BLaER1 (cell line): Measurements from ENCODE around the gene IQCH.

Source experiments
- H3K27ac ChIP-seq: shearing (Covaris generic); formaldehyde crosslinking; 2 replicates; pipeline ENCODE4 v1.8.1; 2022
- H3K27me3 ChIP-seq: shearing (Covaris generic); formaldehyde crosslinking; 2 replicates; pipeline ENCODE4 v1.8.1; 2022
- H3K36me3 ChIP-seq: shearing (Covaris generic); formaldehyde crosslinking; 2 replicates; pipeline ENCODE4 v1.8.1; 2022
- H3K4me1 ChIP-seq: shearing (Covaris generic); formaldehyde crosslinking; 2 replicates; pipeline ENCODE4 v1.8.1; 2022
- H3K4me2 ChIP-seq: shearing (Covaris generic); formaldehyde crosslinking; 2 replicates; pipeline ENCODE4 v1.8.1; 2022
- H3K4me3 ChIP-seq: shearing (Covaris generic); formaldehyde crosslinking; 2 replicates; pipeline ENCODE4 v1.8.1; 2022
- H3K9ac ChIP-seq: shearing (Covaris generic); formaldehyde crosslinking; 2 replicates; pipeline ENCODE4 v1.8.1; 2022
- H3K9me3 ChIP-seq: shearing (Covaris generic); formaldehyde crosslinking; 2 replicates; pipeline ENCODE4 v1.8.1; 2022
- H4K20me1 ChIP-seq: shearing (Covaris generic); formaldehyde crosslinking; 2 replicates; pipeline ENCODE4 v1.8.1; 2022
- Cebpa-rat ChIP-seq: shearing (Covaris generic); IDR thresholded peaks from 2 replicates; pipeline ENCODE4 v1.8.1; 2022

IQCH gene

DNA sequence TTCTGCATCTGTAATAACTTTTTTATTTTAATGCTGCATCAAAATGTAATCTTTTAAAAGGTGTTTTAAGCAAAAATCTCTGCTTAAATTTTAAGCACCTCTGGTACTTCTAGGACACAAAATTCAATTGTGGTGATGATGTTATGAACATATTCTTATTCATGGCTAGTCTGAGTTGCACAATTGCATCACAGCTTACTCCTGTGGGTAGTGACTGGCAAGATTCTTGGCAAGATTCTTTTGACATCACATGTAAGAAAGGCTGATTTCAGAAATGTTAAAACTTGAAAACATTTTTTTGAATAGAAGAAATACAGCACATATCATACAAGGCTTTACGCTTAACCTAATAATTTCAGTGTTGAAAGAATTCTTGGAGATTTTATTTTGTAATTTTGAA is 35.7 kb downstream of the IQCH start:
- no peaks in the 10 kb centered on the region for H3K4me1 ChIP-seq
- no peak overlapping the region for H3K4me2 ChIP-seq
- TF ChIP-seq Cebpa-rat: no peak
- H3K9me3 ChIP-seq: peaks cover 29% of the 10 kb centered on the region
- no peak overlapping the region for H3K4me3 ChIP-seq
- no peaks in the 10 kb centered on the region for H3K27me3 ChIP-seq
- no peak overlapping the region for H3K9ac ChIP-seq
- no peaks in the 10 kb centered on the region for H4K20me1 ChIP-seq
- no peaks in the 10 kb centered on the region for H3K36me3 ChIP-seq
- H3K27ac ChIP-seq: no peak overlapping the region

DNA sequence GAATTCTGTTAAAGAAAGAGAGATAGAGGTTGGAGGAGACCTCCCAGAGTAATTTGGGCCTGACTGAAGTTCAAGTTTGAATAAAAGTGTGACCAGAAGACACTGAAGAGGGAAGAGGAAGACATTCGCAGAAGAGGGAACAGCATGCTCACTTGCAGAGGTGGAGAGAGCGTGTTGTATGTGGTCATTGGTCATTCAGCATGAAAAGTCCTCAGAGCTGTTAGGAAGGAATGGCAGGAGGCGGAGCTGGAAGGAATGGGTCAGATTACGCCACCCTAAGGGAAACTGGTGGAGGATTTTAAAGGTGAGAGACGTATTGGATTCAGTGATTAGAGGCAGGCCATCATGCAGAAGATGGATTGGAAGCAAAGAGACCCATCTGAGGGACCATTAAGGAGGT is 41.6 kb downstream of the IQCH start:
- no peak overlapping the region for H3K27ac ChIP-seq
- no peaks in the 10 kb centered on the region for H3K27me3 ChIP-seq
- no peaks in the 10 kb centered on the region for H4K20me1 ChIP-seq
- H3K4me1 ChIP-seq: peaks cover 4% of the 10 kb centered on the region; the same call in 1 of the 2 replicates
- no peak overlapping the region for H3K9ac ChIP-seq
- no peak for TF ChIP-seq Cebpa-rat
- H3K9me3 ChIP-seq: no peaks in the 10 kb centered on the region
- no peak overlapping the region for H3K4me3 ChIP-seq
- no peaks in the 10 kb centered on the region for H3K36me3 ChIP-seq
- no peak overlapping the region for H3K4me2 ChIP-seq

DNA sequence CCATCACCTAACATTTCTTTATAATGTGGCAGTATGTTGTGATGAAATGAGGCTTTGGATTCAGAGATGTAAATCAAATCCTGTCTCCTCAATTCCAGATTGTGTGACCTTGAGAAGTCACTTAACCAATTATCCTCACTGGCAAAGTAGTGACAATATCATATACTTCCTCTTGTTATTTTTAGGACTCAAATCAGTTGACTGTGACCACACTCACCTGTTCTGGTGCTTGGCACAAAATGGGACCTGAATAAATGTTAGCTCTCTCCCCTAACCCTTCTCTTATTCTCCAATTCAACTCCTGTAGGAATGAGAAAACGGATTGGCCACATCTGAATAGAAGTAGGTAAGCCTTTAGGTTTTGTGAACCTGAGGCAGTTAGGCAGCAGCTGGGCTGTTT is 42.1 kb downstream of the IQCH start:
- H3K4me3 ChIP-seq: no peak overlapping the region
- no peak overlapping the region for H3K27ac ChIP-seq
- H3K36me3 ChIP-seq: no peaks in the 10 kb centered on the region
- peaks cover 4% of the 10 kb centered on the region; the same call in 1 of the 2 replicates for H3K4me1 ChIP-seq
- H3K9ac ChIP-seq: no peak overlapping the region
- H3K4me2 ChIP-seq: no peak overlapping the region
- H3K27me3 ChIP-seq: no peaks in the 10 kb centered on the region
- no peaks in the 10 kb centered on the region for H4K20me1 ChIP-seq
- no peak for TF ChIP-seq Cebpa-rat
- H3K9me3 ChIP-seq: no peaks in the 10 kb centered on the region

DNA sequence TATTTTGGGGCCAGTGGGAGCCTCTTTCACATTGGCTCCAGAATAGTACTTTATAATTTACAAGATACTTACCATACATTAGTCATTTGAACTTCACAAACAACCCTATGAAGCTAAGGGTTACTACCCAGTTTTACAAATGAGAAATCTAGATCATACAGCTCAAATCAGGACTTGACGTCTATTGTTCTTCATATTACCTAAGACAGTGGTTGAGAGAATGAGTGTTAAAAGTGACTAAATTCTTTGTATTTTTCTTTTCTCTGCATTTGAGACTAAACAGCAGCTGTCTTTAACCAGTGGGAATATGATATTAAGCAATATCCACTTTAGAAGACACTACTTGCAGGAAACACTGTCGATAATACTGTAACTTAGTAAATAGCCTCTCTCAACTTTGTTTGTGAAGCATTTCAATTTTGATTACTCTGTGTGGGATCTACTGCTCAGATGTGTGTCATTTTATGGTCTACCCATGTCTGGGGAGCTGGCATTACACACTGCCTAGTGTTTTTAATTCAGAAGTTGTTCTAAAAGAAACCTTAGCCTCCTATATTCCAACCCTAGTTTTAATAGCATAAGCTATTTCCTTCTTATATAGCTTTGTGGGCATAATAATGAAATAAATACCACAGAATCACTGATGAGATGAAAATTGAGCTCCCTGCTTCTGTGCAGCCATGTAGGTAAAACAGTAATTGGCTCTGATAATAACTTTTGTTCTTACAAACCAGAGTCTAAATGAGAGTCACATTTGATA is 45.9 kb downstream of the IQCH start:
- TF ChIP-seq Cebpa-rat: no peak
- no peak overlapping the region for H3K27ac ChIP-seq
- H3K4me3 ChIP-seq: no peak overlapping the region
- H3K36me3 ChIP-seq: no peaks in the 10 kb centered on the region
- H4K20me1 ChIP-seq: no peaks in the 10 kb centered on the region
- H3K9me3 ChIP-seq: no peaks in the 10 kb centered on the region
- H3K4me1 ChIP-seq: peaks cover 4% of the 10 kb centered on the region; the same call in 1 of the 2 replicates
- no peak overlapping the region for H3K4me2 ChIP-seq
- no peak overlapping the region for H3K9ac ChIP-seq
- no peaks in the 10 kb centered on the region for H3K27me3 ChIP-seq

DNA sequence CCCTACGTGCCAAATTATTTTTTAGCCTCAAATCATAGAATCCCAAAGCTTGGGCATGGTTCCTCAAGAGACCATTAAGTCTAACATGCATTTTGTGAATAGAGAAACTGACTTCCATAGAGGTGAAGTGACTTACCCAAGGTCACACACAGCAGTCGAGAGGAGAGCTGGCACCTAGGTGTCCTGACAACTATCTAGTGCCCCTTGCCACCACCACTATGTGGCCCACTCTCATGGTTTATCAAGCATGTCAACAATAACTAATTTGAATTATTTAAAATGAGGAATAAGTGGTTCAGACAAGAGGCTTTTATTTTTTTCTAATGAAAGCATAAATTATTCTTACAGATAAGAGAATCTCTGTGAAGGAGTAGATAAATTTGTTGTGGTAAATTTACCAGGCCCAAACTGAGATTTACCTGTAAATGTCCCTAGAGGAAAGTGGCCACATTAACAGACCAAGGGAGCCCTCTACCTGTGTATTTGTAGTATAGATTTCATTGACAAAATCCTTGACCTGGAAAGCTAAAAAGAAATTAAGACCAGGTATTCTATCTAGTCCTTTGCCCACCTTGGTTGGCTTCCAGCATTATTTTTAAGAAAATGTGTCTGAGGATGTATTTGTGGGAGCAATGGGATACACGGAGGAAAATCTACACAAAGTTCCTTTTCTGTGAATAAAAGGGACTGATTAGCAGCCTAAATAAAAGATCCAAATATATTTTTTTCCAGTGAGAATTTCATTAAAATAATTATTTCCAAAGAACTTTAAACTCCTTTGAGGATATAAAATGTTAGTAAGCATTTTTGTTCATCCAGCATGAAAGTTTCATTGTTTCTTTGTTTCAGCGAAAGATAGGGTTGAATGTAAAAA is 49.1 kb downstream of the IQCH start:
- no peak overlapping the region for H3K4me3 ChIP-seq
- H3K4me1 ChIP-seq: peaks cover 9% of the 10 kb centered on the region
- no peak overlapping the region for H3K4me2 ChIP-seq
- H3K9me3 ChIP-seq: no peaks in the 10 kb centered on the region
- no peaks in the 10 kb centered on the region for H3K27me3 ChIP-seq
- H3K36me3 ChIP-seq: no peaks in the 10 kb centered on the region
- H3K27ac ChIP-seq: no peak overlapping the region
- H4K20me1 ChIP-seq: no peaks in the 10 kb centered on the region
- no peak overlapping the region for H3K9ac ChIP-seq
- TF ChIP-seq Cebpa-rat: no peak

DNA sequence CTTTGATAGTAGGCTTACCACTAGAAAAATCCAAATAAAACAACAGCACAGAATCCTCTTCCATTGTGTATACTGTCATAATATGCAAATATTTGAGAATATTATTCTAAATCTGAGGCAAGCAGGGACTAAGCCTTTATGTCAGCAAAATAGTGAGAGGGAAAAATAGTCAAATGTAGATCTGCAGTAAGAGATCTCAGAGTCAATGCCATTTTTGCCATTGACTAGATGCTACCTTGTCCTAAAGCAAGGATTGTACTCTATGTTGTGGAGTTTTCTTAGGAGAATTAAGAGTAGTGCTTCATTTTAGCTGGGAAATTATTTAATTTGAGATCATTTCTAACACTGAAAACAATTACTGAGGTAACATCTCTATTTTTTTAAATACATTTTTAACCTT is 50.2 kb downstream of the IQCH start:
- no peak overlapping the region for H3K4me2 ChIP-seq
- H4K20me1 ChIP-seq: no peaks in the 10 kb centered on the region
- no peak overlapping the region for H3K4me3 ChIP-seq
- no peak overlapping the region for H3K9ac ChIP-seq
- H3K27ac ChIP-seq: no peak overlapping the region
- peaks cover 10% of the 10 kb centered on the region for H3K4me1 ChIP-seq
- no peaks in the 10 kb centered on the region for H3K27me3 ChIP-seq
- no peak for TF ChIP-seq Cebpa-rat
- H3K36me3 ChIP-seq: no peaks in the 10 kb centered on the region
- no peaks in the 10 kb centered on the region for H3K9me3 ChIP-seq

DNA sequence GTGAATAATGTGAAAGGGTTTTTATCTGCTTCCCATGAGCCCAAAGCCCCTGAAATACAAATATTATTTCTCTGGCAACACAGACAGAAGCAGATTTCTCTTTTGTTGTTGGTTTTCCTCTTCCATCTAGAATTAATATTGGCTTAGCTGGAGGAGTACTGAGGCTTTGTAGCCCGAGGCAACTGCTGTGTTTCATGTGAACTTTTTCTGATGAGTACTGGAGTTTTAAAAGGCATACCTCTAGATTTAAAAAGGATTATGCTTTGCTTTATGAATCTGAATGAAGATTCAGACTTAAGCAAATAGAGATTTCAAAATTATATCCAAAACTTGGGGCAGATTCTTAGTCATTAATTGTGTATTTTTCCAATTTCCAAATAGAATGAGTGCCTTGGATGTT is 50.9 kb downstream of the IQCH start:
- no peak for TF ChIP-seq Cebpa-rat
- Histone ChIP-seq H3K36me3 (no peaks in the 10 kb centered on the region), H3K9me3 (no peaks in the 10 kb centered on the region), H3K9ac (no peak overlapping the region), H3K4me2 (no peak overlapping the region), H4K20me1 (no peaks in the 10 kb centered on the region), H3K27me3 (no peaks in the 10 kb centered on the region), H3K4me1 (peaks cover 10% of the 10 kb centered on the region), H3K4me3 (no peak overlapping the region), H3K27ac (no peak overlapping the region)

DNA sequence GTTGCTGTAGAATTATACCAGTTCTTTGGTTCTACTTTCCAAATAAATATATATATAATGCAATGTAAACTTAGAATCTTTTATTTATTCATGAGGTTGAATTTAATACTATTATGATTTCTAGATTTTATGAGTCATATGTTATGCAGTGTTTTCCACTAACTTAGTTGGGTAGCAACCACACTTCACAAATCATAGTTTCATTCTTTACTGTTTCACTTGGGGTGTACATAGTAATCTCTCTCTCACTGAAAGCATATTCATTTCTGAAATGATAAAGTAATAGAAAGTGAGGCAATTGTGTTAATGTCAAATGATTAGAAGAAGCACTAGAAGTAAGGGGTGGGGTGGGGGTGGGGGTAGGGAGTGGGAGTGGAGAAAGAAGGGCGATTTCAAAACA is 52.6 kb downstream of the IQCH start:
- H3K36me3 ChIP-seq: no peaks in the 10 kb centered on the region

DNA sequence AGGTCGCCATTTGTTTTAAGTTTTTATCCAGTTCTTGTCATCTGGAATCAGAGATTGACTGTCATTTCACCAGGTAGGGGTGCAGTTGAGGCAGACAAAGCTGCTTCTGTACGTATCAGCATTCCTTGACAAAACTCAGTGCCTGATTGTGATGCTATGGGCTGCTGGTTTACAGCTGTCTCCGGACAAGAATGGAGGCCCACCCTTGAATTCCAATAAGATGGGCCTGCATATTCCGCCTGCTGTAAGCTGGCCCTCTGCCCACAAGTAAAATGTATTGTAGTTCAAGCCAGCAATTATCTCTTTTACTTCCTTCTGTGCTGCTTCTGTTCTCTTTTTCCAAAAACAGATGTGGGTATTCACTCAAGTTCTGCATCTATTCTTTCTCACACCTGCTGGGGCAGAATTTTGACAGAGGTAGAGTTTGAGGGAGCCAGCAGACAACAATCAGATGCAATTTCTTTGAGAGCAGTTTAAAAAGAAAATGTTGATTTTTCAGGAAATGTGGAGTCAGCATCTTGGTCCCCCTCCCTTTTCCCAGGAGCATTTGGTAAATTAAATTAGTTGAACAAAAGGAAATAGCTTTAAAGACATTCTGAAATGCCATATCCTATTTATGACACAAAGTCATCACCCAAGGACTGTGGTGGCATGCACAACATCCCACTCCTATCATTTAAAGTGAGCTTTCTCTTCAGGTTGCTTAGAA is 53.5 kb downstream of the IQCH start:
- H3K4me2 ChIP-seq: peak overlapping the region; percentile 31
- H4K20me1 ChIP-seq: no peaks in the 10 kb centered on the region
- H3K4me3 ChIP-seq: no peak overlapping the region
- H3K27me3 ChIP-seq: no peaks in the 10 kb centered on the region
- H3K27ac ChIP-seq: no peak overlapping the region
- no peaks in the 10 kb centered on the region for H3K9me3 ChIP-seq
- no peak for TF ChIP-seq Cebpa-rat
- no peaks in the 10 kb centered on the region for H3K36me3 ChIP-seq
- H3K9ac ChIP-seq: no peak overlapping the region
- peaks cover 10% of the 10 kb centered on the region for H3K4me1 ChIP-seq

More for the DNA sequence above, 52.6 kb downstream of the IQCH start:
- Histone ChIP-seq H4K20me1 (no peaks in the 10 kb centered on the region), H3K4me1 (peaks cover 10% of the 10 kb centered on the region), H3K4me2 (no peak overlapping the region), H3K27ac (no peak overlapping the region), H3K27me3 (no peaks in the 10 kb centered on the region), H3K9ac (no peak overlapping the region), H3K9me3 (no peaks in the 10 kb centered on the region), H3K4me3 (no peak overlapping the region)
- no peak for TF ChIP-seq Cebpa-rat

DNA sequence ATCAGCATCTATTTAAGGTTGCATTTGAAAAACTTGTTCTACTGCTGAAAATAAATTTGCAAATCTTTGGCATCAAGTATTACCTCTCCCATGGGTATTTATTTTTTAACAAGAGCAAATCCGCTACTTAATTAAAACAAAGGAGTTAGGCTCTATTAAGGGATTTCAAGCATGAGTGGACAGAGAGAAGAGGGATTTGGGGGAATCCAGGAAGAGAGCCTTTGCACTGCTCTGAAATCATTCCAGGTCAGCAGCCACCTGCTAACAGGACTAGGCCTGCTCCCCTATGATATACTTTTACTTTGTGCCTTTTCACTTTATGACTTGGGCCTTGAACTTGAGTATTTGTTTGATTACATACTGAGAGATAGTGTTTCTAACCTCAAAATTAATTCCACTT is 57.1 kb downstream of the IQCH start:
- no peaks in the 10 kb centered on the region for H3K9me3 ChIP-seq
- peaks cover 10% of the 10 kb centered on the region for H3K4me1 ChIP-seq
- no peaks in the 10 kb centered on the region for H3K27me3 ChIP-seq
- H3K27ac ChIP-seq: no peak overlapping the region
- H3K36me3 ChIP-seq: no peaks in the 10 kb centered on the region
- no peaks in the 10 kb centered on the region for H4K20me1 ChIP-seq
- H3K9ac ChIP-seq: no peak overlapping the region
- no peak overlapping the region for H3K4me2 ChIP-seq
- H3K4me3 ChIP-seq: no peak overlapping the region
- TF ChIP-seq Cebpa-rat: no peak
